HepG2 (cell line): Measurements from ENCODE around the gene ADAM8. TPM values are rescaled to one million over a fixed set of nuclear protein-coding genes. Genes with fewer than 3 reads are reported as not detected.
A peak's percentile ranks its signal among the peaks of the same experiment; 100 is the strongest.

Experiments
- ATF7-NPFF ChIP-seq: sonication (generic); formaldehyde crosslinking; IDR thresholded peaks from 2 replicates; pipeline ENCODE4 v1.8.1; 2023; ENCODE audit warnings: mild to moderate bottlenecking, low read depth, missing genetic modification reagents, moderate library complexity
- CBFB ChIP-seq: sonication (generic); formaldehyde crosslinking; IDR thresholded peaks from 2 replicates; pipeline ENCODE4 v1.4.0; 2020; ENCODE audit warnings: missing genetic modification reagents
- GATA4 ChIP-seq: sonication (generic); IDR thresholded peaks from 2 replicates; pipeline ENCODE4 v1.6.1; 2016; ENCODE audit warnings: antibody characterized with exemption, low read depth, borderline replicate concordance
- GTF2F1 ChIP-seq: fragments of 150-350 bp; IDR thresholded peaks from 2 replicates; pipeline ENCODE4 v1.6.1; 2014; ENCODE audit warnings: low read length
- GTF3A ChIP-seq: sonication (generic); formaldehyde crosslinking; conservative IDR thresholded peaks from 2 replicates; pipeline ENCODE4 v1.4.0; 2020; ENCODE audit warnings: mild to moderate bottlenecking, missing genetic modification reagents
- HBP1 ChIP-seq: IDR thresholded peaks from 2 replicates; pipeline ENCODE4 v1.6.1; 2016; ENCODE audit warnings: low read depth, control low read depth
- HIVEP1 ChIP-seq: sonication (generic); formaldehyde crosslinking; IDR thresholded peaks from 2 replicates; pipeline ENCODE4 v1.4.0; 2020; ENCODE audit warnings: mild to moderate bottlenecking, missing genetic modification reagents
- KAT7 ChIP-seq: IDR thresholded peaks from 2 replicates; pipeline ENCODE4 v1.6.1; 2018; ENCODE audit warnings: borderline replicate concordance, missing compliant biosample characterization
- NAIF1 ChIP-seq: sonication (generic); formaldehyde crosslinking; IDR thresholded peaks from 2 replicates; pipeline ENCODE4 v1.5.0; 2020; ENCODE audit warnings: mild to moderate bottlenecking, missing genetic modification reagents, borderline replicate concordance
- NONO ChIP-seq, 2 experiments: fragments of 450-650 bp in 1 of 2; sonication (generic) in 1 of 2; formaldehyde crosslinking in 1 of 2; IDR thresholded peaks in 1 of 2; conservative IDR thresholded peaks in 1 of 2; 2 replicates each; pipeline versions ENCODE4 v1.6.1 to v1.8.0; 2017 to 2022; ENCODE audit warnings: mild to moderate bottlenecking in 1 of 2, missing genetic modification reagents in 1 of 2, moderate library complexity in 1 of 2
- NR1H2 ChIP-seq: sonication (generic); formaldehyde crosslinking; IDR thresholded peaks from 2 replicates; pipeline ENCODE4 v1.8.1; 2022; ENCODE audit warnings: low read depth, missing genetic modification reagents, borderline replicate concordance
- POGK ChIP-seq: sonication (generic); formaldehyde crosslinking; conservative IDR thresholded peaks from 2 replicates; pipeline ENCODE4 v1.8.0; 2022; ENCODE audit warnings: mild to moderate bottlenecking, moderate library complexity, missing genetic modification reagents
- RAD51 ChIP-seq: fragments of 450-650 bp; IDR thresholded peaks from 2 replicates; pipeline ENCODE4 v1.6.1; 2016; ENCODE audit warnings: borderline replicate concordance
- SOX6 ChIP-seq, 2 experiments: fragments of 450-650 bp in 1 of 2; sonication (generic) in 1 of 2; formaldehyde crosslinking in 1 of 2; IDR thresholded peaks; 2 replicates each; pipeline versions ENCODE4 v1.4.0 to v1.6.1; 2017 to 2020; ENCODE audit warnings: antibody characterized with exemption in 1 of 2, mild to moderate bottlenecking in 1 of 2, missing genetic modification reagents in 1 of 2
- SP1 ChIP-seq, 2 experiments: fragments of 450-650 bp in 1 of 2; sonication (generic) in 1 of 2; formaldehyde crosslinking in 1 of 2; IDR thresholded peaks; 2 replicates each; pipeline versions ENCODE4 v1.4.0 to v1.6.1; 2016 to 2020; ENCODE audit warnings: missing genetic modification reagents in 1 of 2
- SRSF1 ChIP-seq: fragments of 200-400 bp; formaldehyde crosslinking; optimal IDR thresholded peaks from 2 replicates; pipeline ENCODE3; 2017; ENCODE audit warnings: mild to moderate bottlenecking, low read depth, low read length, moderate library complexity
- TEAD3 ChIP-seq: optimal IDR thresholded peaks from 2 replicates; pipeline ENCODE3; 2016; ENCODE audit warnings: borderline replicate concordance
- ZBTB39 ChIP-seq: sonication (generic); formaldehyde crosslinking; IDR thresholded peaks from 2 replicates; pipeline ENCODE4 v1.5.0; 2020; ENCODE audit warnings: missing genetic modification reagents
- ZFX ChIP-seq: sonication (generic); formaldehyde crosslinking; IDR thresholded peaks from 2 replicates; pipeline ENCODE4 v1.4.0; 2020; ENCODE audit warnings: mild to moderate bottlenecking, low read depth, missing genetic modification reagents, moderate library complexity
- ZNF207 ChIP-seq: fragments of 450-650 bp; IDR thresholded peaks from 2 replicates; pipeline ENCODE4 v1.6.1; 2016; ENCODE audit warnings: antibody characterized with exemption, borderline replicate concordance
- ZNF225 ChIP-seq: sonication (generic); formaldehyde crosslinking; IDR thresholded peaks from 2 replicates; pipeline ENCODE4 v1.4.0; 2020; ENCODE audit warnings: mild to moderate bottlenecking, missing genetic modification reagents
- ZNF317 ChIP-seq: sonication (generic); formaldehyde crosslinking; IDR thresholded peaks from 2 replicates; pipeline ENCODE4 v1.5.0; 2020; ENCODE audit warnings: mild to moderate bottlenecking, missing genetic modification reagents
- ZNF543 ChIP-seq: sonication (generic); formaldehyde crosslinking; IDR thresholded peaks from 2 replicates; pipeline ENCODE4 v1.4.0; 2020; ENCODE audit warnings: mild to moderate bottlenecking, missing genetic modification reagents
- polyA plus RNA-seq, 8 experiments: library from polyadenylated mRNA; depleted of rRNA in 3 of 8; stranded (reverse) in 7 of 8; unstranded in 1 of 8; fragments of >200 nt; fragmentation: Illumina TruSeq in 4 of 8; extraction: Trizol in 4 of 8; gene quantifications; 2 replicates each; pipeline versions ENCODE4 v1.2.1 to v1.2.3, GENCODE V29; 2011 to 2016; ENCODE audit warnings: low read depth in 4 of 8, missing spikeins in 1 of 8, mixed read lengths in 1 of 8; ENCODE audit not compliant: insufficient read depth in 1 of 8
- total RNA-seq, 5 experiments: library from RNA; depleted of rRNA; stranded (reverse); fragments of >200 nt; fragmentation: Illumina TruSeq; extraction: Trizol; gene quantifications; 2 replicates each; pipeline ENCODE4 v1.2.3, GENCODE V29; 2016; ENCODE audit warnings: low read depth in 1 of 5

ADAM8 gene
- total and polyA plus RNA-seq, 2 of the 13 experiments (the other 11 are each of a cell fraction or from before 2014, with no cell fraction given) = 0.24 to 0.93 TPM

DNA sequence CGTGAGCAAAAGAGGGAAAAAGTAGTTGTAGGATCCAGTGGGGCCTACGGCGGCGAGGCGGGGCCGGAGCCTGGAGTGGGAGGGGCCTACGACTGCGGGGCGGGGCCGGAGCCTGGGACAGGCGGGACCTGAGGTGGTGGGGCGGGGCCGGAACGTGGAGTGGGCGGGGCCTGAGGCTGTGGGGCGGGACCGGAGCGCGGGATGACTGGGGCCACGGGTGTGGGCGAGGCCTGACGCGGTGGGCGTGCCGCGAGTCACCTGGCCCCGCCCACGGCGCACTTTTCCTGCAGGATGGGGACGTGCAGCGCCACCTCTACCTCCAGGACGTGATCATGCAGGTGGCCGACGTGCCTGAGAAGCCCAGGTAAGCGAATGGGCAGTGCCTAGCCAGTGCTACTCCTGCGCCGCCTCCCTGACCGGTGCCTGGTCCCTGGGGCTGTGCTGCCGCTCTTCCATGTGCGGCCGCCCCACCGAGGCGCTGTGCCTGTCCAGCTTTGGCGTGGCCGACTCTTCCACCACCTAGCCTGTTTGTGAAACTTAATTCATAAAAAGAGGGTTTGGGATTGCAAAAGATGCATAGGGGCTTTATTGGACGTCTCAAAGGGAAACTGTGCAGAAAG lies 32.5 kb upstream of the ADAM8 start (continued):
- TF ChIP-seq ZNF207 (no peak), SOX6 (IDR thresholded peaks at IDR 0.05) (no peak), SOX6 (CRISPR knock-in tag; IDR thresholded peaks at IDR 0.05) (no peak), NR1H2 (CRISPR knock-in tag) (no peak), TEAD3 (CRISPR knock-in tag) (peak; percentile 51), HIVEP1 (CRISPR knock-in tag) (0 out of 2 replicates have a peak, but pooled peaks have one; percentile 24), ZFX (peak; percentile 77), SRSF1 (no peak), NAIF1 (CRISPR knock-in tag) (no peak), NONO (IDR thresholded peaks at IDR 0.05) (no peak), NONO (CRISPR knock-in tag; conservative IDR thresholded peaks at IDR 0.05) (0 out of 2 replicates have a peak, but pooled peaks have one; percentile 9), ZNF543 (no peak), KAT7 (CRISPR knock-in tag) (no peak), ZBTB39 (CRISPR knock-in tag) (no peak), SP1 (IDR thresholded peaks at IDR 0.05) (no peak), SP1 (CRISPR knock-in tag; IDR thresholded peaks at IDR 0.05) (peak; percentile 92), GTF2F1 (no peak), ZNF225 (CRISPR knock-in tag) (no peak), ZNF317 (CRISPR knock-in tag) (no peak), POGK (CRISPR knock-in tag) (peak; percentile 52; the same call in 1 of the 2 replicates), ATF7-NPFF (CRISPR knock-in tag) (no peak), GTF3A (CRISPR knock-in tag) (no peak), HBP1 (CRISPR knock-in tag) (no peak), GATA4 (no peak), RAD51 (no peak), CBFB (CRISPR knock-in tag) (0 out of 2 replicates have a peak, but pooled peaks have one; percentile 40)
